ENCODE results near the gene HUS1B. TPM values are rescaled to one million over a fixed set of nuclear protein-coding genes. Genes with fewer than 3 reads are reported as not detected.

Gene HUS1B
- 0.64 TPM for total RNA-seq (2013)
- polyA plus RNA-seq (under 1 TPM in 2 of 3 donors, not detected in 1; 0.23 to 0.73 TPM), polyA minus RNA-seq (0.40 and 0.42 TPM in 2 replicates), total RNA-seq (0.17 to 0.81 (median 0.52) reads per million in 11 experiments)

DNA sequence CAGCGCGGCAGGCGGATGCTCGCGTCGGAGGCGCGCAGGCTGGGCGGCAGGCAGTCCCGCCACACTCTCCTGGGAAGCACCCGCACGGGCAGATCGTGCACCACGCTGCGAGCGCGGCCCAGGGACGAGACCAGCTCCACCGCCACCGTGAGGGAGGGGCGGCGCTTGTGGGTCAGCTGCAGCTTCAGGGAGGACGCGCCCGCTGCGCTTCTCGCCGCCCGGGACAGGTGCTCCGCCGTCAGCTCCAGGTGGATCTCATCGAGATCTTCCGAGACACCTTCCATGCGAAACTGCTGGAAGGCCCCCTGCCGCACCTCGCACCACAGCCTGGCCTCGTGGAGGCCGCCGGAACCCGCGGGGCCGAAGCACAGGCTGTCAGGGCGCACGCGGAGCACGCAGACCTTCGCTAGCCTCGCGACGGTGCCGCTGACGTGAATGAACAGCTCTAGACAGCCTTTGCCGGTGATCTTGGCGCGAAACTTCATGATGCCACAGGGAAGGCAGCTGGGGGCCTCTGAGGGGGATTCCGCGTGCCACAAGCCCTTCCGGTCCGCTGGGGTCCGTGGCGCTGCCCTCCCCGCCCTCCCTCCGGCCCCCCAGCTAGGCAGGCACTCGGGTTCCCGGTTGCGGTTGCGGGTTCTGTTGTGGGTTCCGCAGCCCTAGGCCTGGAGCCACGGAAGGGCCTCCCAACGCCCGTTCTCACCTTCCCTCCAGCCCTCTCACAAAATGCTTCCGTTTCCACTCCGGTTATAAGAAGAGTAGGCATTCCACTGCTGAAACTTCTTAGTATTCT, at the start of gene HUS1B:
HUS1B (minus strand) TSS at position 641 of the 793 bp plus-strand sequence; CDS start at position 485, 156 bp downstream.
- peaks cover 14 to 20% of the 10 kb centered on the region in 2 donors for H3K36me3 Mint-ChIP-seq

DNA sequence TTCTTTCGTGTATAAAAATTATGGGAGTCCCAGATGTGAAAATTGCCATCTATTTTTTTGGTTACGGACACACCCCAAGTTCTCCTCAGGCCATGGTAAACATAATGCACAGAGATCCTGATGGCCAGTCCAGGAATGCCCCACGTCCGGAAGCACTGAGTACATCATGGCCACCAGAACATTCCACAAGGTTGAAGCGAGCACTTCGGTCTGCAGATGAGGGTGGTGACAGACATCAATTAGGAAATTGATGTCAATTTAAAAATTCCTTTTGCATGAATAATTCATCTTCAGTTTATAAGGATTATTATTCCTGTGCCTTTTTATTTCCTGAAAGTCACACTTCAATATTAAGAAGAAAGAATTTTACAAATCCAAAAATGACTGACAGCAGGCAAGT, 49.2 kb upstream of the HUS1B start:
- Mint-ChIP-seq H3K9me3 (no peaks in the 10 kb centered on the region), H3K27ac (no peak overlapping the region), H3K4me1 (peaks cover 10% of the 10 kb centered on the region), H3K36me3 (no peaks in the 10 kb centered on the region), H3K4me3 (no peak overlapping the region), H3K27me3 (ENCODE audit: low read depth in 3 of 3) (peaks cover 7 to 21% (median 17%) of the 10 kb centered on the region in 3 donors)
- no peak overlapping the region for H2AFZ ChIP-seq (ENCODE audit: insufficient read depth, low read depth, low read length, poor library complexity, severe bottlenecking)
- no peak for DNase-seq
- H3K27ac ChIP-seq (ENCODE audit: low read depth in 1 of 2, low read length in 2 of 2), result no peak overlapping the region
- no peak overlapping the region for H3K4me3 ChIP-seq (replicated peaks in 1 of 3; ENCODE audit: low read depth in 2 of 3, low read length in 3 of 3)
- H3K4me2 ChIP-seq (replicated peaks; ENCODE audit: extremely low read depth, low read length, poor library complexity, severe bottlenecking), result no peak overlapping the region
- no peak overlapping the region for H3K9ac ChIP-seq (ENCODE audit: insufficient read depth, low read length, poor library complexity, severe bottlenecking)
- TF ChIP-seq, protein P1, sequence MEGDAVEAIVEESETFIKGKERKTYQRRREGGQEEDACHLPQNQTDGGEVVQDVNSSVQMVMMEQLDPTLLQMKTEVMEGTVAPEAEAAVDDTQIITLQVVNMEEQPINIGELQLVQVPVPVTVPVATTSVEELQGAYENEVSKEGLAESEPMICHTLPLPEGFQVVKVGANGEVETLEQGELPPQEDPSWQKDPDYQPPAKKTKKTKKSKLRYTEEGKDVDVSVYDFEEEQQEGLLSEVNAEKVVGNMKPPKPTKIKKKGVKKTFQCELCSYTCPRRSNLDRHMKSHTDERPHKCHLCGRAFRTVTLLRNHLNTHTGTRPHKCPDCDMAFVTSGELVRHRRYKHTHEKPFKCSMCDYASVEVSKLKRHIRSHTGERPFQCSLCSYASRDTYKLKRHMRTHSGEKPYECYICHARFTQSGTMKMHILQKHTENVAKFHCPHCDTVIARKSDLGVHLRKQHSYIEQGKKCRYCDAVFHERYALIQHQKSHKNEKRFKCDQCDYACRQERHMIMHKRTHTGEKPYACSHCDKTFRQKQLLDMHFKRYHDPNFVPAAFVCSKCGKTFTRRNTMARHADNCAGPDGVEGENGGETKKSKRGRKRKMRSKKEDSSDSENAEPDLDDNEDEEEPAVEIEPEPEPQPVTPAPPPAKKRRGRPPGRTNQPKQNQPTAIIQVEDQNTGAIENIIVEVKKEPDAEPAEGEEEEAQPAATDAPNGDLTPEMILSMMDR (IDR thresholded peaks at IDR 0.05), result no peak
- peaks cover 4 to 14% of the 10 kb centered on the region in 2 donors for H3K27me3 ChIP-seq (ENCODE audit: control insufficient read depth in 2 of 2, insufficient read depth in 2 of 2, low read length in 2 of 2)
- no peaks in the 10 kb centered on the region for H3K79me2 ChIP-seq (ENCODE audit: insufficient read depth, low read length)
- H3K4me1 ChIP-seq (ENCODE audit: control insufficient read depth in 1 of 2, insufficient read depth in 2 of 2, low read length in 2 of 2), result peaks cover 7 to 8% of the 10 kb centered on the region in 2 donors
- H4K20me1 ChIP-seq (ENCODE audit: insufficient read depth, low read length), result no peaks in the 10 kb centered on the region
- H3K36me3 ChIP-seq (replicated peaks in 1 of 2; ENCODE audit: control insufficient read depth in 1 of 2, insufficient read depth in 2 of 2, low read length in 2 of 2), result no peaks in the 10 kb centered on the region
- 100% methylated on average over 4 of the region's 6 CpGs for WGBS (ENCODE audit: insufficient coverage)
- no peaks in the 10 kb centered on the region for H3K9me3 ChIP-seq (replicated peaks in 1 of 2; ENCODE audit: control insufficient read depth in 1 of 2, insufficient read depth in 1 of 2, low read length in 2 of 2)
- intact Hi-C loops (cut with micrococcal nuclease), result no loop called here

More for the DNA sequence above, at the start of gene HUS1B:
- H3K9ac ChIP-seq (ENCODE audit: insufficient read depth, low read length, poor library complexity, severe bottlenecking), result no peak within 1 kb of the TSS
- peaks cover 28% of the 10 kb centered on the region for H4K20me1 ChIP-seq (ENCODE audit: insufficient read depth, low read length)
- WGBS (ENCODE audit: insufficient coverage), result 96% methylated on average over 62 of the region's 73 CpGs
- peaks cover 9% of the 10 kb centered on the region for H3K79me2 ChIP-seq (ENCODE audit: insufficient read depth, low read length)
- peaks cover 0 to 6% of the 10 kb centered on the region in 2 donors for H3K9me3 ChIP-seq (replicated peaks in 1 of 2; ENCODE audit: control insufficient read depth in 1 of 2, insufficient read depth in 1 of 2, low read length in 2 of 2)
- no peaks in the 10 kb centered on the region for H3K4me1 ChIP-seq (ENCODE audit: control insufficient read depth in 1 of 2, insufficient read depth in 2 of 2, low read length in 2 of 2)
- DNase-seq, result no peak
- Mint-ChIP-seq H3K27ac (no peak within 1 kb of the TSS), H3K9me3 (peaks cover 0 to 9% (median 5%) of the 10 kb centered on the region in 7 donors), H3K4me1 (peaks cover 4% of the 10 kb centered on the region), H3K4me3 (no peak within 1 kb of the TSS), H3K27me3 (ENCODE audit: low read depth in 3 of 3) (peaks cover 0 to 2% (median 0%) of the 10 kb centered on the region in 3 donors)
- H3K27ac ChIP-seq (ENCODE audit: low read depth in 1 of 2, low read length in 2 of 2), result no peak within 1 kb of the TSS
- no peak within 1 kb of the TSS for H2AFZ ChIP-seq (ENCODE audit: insufficient read depth, low read depth, low read length, poor library complexity, severe bottlenecking)
- H3K27me3 ChIP-seq (ENCODE audit: control insufficient read depth in 2 of 2, insufficient read depth in 2 of 2, low read length in 2 of 2), result no peaks in the 10 kb centered on the region
- no peak within 1 kb of the TSS for H3K4me3 ChIP-seq (replicated peaks in 1 of 3; ENCODE audit: low read depth in 2 of 3, low read length in 3 of 3)
- TF ChIP-seq, protein P1 (IDR thresholded peaks at IDR 0.05), result no peak
- peaks cover 0 to 12% of the 10 kb centered on the region in 2 donors for H3K36me3 ChIP-seq (replicated peaks in 1 of 2; ENCODE audit: control insufficient read depth in 1 of 2, insufficient read depth in 2 of 2, low read length in 2 of 2)
- intact Hi-C loops (cut with micrococcal nuclease), result no loop called here
- no peak within 1 kb of the TSS for H3K4me2 ChIP-seq (replicated peaks; ENCODE audit: extremely low read depth, low read length, poor library complexity, severe bottlenecking)

Data from CD14-positive monocyte (primary cell).